Trophoblast cell (in vitro differentiated cells and primary cell): ENCODE results near the gene SAP30L.

Source experiments
- DNase-seq, 2 donors: peaks; one replicate each; pipeline ENCODE4 v3.0.0-alpha.2; 2016
- H2AFZ ChIP-seq: 2 replicates; pipeline ENCODE4 v1.6.1; 2013; ENCODE audit warnings: low read length, moderate library complexity, mild to moderate bottlenecking; ENCODE audit not compliant: insufficient read depth, poor library complexity
- H2AK5ac ChIP-seq: 2 replicates; pipeline ENCODE4 v1.6.1; 2013; ENCODE audit warnings: mild to moderate bottlenecking, low read length
- H2BK120ac ChIP-seq: 2 replicates; pipeline ENCODE4 v1.6.1; 2013; ENCODE audit warnings: low read length, mild to moderate bottlenecking, moderate library complexity; ENCODE audit not compliant: insufficient read depth, poor library complexity
- H2BK12ac ChIP-seq: 2 replicates; pipeline ENCODE4 v1.6.1; 2013; ENCODE audit warnings: mild to moderate bottlenecking, low read length, moderate library complexity
- H2BK5ac ChIP-seq: 2 replicates; pipeline ENCODE4 v1.6.1; 2013; ENCODE audit warnings: low read length, low read depth, moderate library complexity, mild to moderate bottlenecking; ENCODE audit not compliant: poor library complexity
- H3K14ac ChIP-seq: 2 replicates; pipeline ENCODE4 v1.6.1; 2013; ENCODE audit warnings: mild to moderate bottlenecking, low read length
- H3K18ac ChIP-seq: 2 replicates; pipeline ENCODE4 v1.6.1; 2013; ENCODE audit warnings: mild to moderate bottlenecking, low read length
- H3K23ac ChIP-seq: 2 replicates; pipeline ENCODE4 v1.6.1; 2013; ENCODE audit warnings: low read length
- H3K27ac ChIP-seq: 2 replicates; pipeline ENCODE4 v1.5.1; 2013; ENCODE audit warnings: low read depth, mild to moderate bottlenecking, inconsistent platforms, low read length, moderate library complexity
- H3K27me3 ChIP-seq: 2 replicates; pipeline ENCODE4 v1.6.1; 2013; ENCODE audit warnings: inconsistent platforms, mild to moderate bottlenecking, low read length, moderate library complexity; ENCODE audit not compliant: insufficient read depth
- H3K36me3 ChIP-seq, 2 experiments: 1 replicate in 1 of 2; 2 replicates in 1 of 2; pipeline ENCODE4 v1.6.1; 2013; ENCODE audit warnings: low read length in 2 of 2, mild to moderate bottlenecking in 2 of 2, moderate library complexity in 1 of 2; ENCODE audit not compliant: insufficient read depth in 2 of 2, control insufficient read depth in 1 of 2
- H3K4ac ChIP-seq: 2 replicates; pipeline ENCODE4 v1.6.1; 2013; ENCODE audit warnings: low read depth, mild to moderate bottlenecking, low read length, moderate library complexity
- H3K4me1 ChIP-seq, 2 experiments: 1 replicate in 1 of 2; 2 replicates in 1 of 2; pipeline ENCODE4 v1.6.1; 2013; ENCODE audit warnings: low read length in 2 of 2, mild to moderate bottlenecking in 2 of 2, moderate library complexity in 1 of 2; ENCODE audit not compliant: insufficient read depth in 2 of 2, control insufficient read depth in 1 of 2
- H3K4me2 ChIP-seq: 2 replicates; pipeline ENCODE4 v1.6.1; 2013; ENCODE audit warnings: inconsistent platforms, mild to moderate bottlenecking, low read length, moderate library complexity
- H3K4me3 ChIP-seq: 2 replicates; pipeline ENCODE4 v1.5.1; 2013; ENCODE audit warnings: mild to moderate bottlenecking, low read depth, low read length, inconsistent platforms
- H3K79me1 ChIP-seq: one replicate; pipeline ENCODE4 v1.6.1; 2013; ENCODE audit warnings: low read length
- H3K79me2 ChIP-seq: 2 replicates; pipeline ENCODE4 v1.6.1; 2013; ENCODE audit warnings: low read length, mild to moderate bottlenecking; ENCODE audit not compliant: control insufficient read depth, insufficient read depth, poor library complexity
- H3K9ac ChIP-seq: 2 replicates; pipeline ENCODE4 v1.6.1; 2013; ENCODE audit warnings: mild to moderate bottlenecking, low read length
- H3K9me3 ChIP-seq: 2 replicates; pipeline ENCODE4 v1.6.1; 2013; ENCODE audit warnings: low read depth, mild to moderate bottlenecking, control low read depth, inconsistent platforms, low read length; ENCODE audit not compliant: insufficient read depth
- H4K12ac ChIP-seq: 2 replicates; pipeline ENCODE4 v1.6.1; 2013; ENCODE audit warnings: low read depth, mild to moderate bottlenecking, low read length, moderate library complexity
- H4K8ac ChIP-seq: 2 replicates; pipeline ENCODE4 v1.6.1; 2013; ENCODE audit warnings: low read depth, mild to moderate bottlenecking, low read length, moderate library complexity
- H4K91ac ChIP-seq: one replicate; pipeline ENCODE4 v1.6.1; 2013; ENCODE audit warnings: low read depth, mild to moderate bottlenecking, low read length, moderate library complexity
- WGBS: extraction: QIAGEN DNeasy Blood & Tissue Kit; methylation state at CpG from one replicate; pipeline ENCODE4 v1.1.7; 2013; ENCODE audit warnings: missing lambda C conversion rate; ENCODE audit not compliant: insufficient read length, insufficient coverage; ENCODE audit errors: extremely low coverage; 5-methylcytosine and 5-hydroxymethylcytosine counted together

Gene SAP30L

DNA sequence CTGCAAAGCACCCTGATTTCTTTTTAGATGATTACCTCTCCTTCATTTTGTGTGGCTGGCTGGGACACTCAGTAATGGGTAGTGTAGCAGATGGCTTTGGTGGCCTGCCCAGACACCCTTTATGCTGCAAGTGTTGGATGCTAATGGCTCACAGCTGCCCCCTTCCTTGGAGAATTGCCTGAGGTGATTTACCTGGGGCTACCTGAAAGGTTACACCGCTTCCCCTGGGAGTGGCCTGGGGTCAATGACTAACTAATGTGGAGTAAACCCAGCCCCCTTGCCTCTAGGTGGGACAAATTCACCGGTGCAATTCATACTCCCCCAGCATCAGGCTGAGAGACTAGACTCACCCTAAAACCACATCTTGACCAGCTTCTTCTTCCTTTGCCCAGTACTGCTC lies 55.8 kb downstream of the SAP30L start:
- no peak overlapping the region for H3K27ac ChIP-seq
- no peak overlapping the region for H3K4me3 ChIP-seq
- no peaks in the 10 kb centered on the region for H3K36me3 ChIP-seq
- H3K27me3 ChIP-seq: no peaks in the 10 kb centered on the region
- no peak overlapping the region for H3K4me2 ChIP-seq
- H3K9me3 ChIP-seq: no peaks in the 10 kb centered on the region
- H2BK120ac ChIP-seq: no peak overlapping the region
- WGBS: no CpG with 5 or more reads among the region's 2 CpGs
- no peak for DNase-seq
- peaks cover 13 to 20% of the 10 kb centered on the region in 2 experiments for H3K4me1 ChIP-seq
- no peak overlapping the region for H2BK12ac ChIP-seq
- H3K79me2 ChIP-seq: no peaks in the 10 kb centered on the region
- H2AK5ac ChIP-seq: no peak overlapping the region
- no peak overlapping the region for H2BK5ac ChIP-seq
- no peak overlapping the region for H4K12ac ChIP-seq
- H4K91ac ChIP-seq: no peak overlapping the region
- no peak overlapping the region for H3K14ac ChIP-seq
- H4K8ac ChIP-seq: no peak overlapping the region
- peaks cover 14% of the 10 kb centered on the region for H3K79me1 ChIP-seq
- no peak overlapping the region for H3K18ac ChIP-seq
- H3K23ac ChIP-seq: no peak overlapping the region
- H3K4ac ChIP-seq: no peak overlapping the region
- no peak overlapping the region for H3K9ac ChIP-seq
- no peak overlapping the region for H2AFZ ChIP-seq

DNA sequence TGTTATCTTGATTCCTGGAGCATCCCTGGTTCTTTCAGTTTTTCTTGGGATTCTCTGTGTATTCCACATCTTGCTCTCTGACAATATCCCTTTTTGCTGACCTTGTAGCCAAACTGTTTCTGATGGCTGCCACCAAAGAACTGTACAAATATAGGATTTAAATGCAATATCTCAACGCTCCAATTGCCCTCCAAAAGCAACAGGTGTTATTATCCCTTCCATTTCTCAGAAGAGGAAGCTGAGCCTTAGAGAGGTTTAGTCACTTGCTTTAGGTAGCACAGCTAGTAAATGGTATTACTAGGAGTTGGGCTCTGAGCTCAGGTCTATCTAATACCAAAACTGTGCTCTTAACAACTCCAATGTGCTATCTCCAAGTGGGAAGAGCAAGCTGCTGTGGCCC lies 56.4 kb downstream of the SAP30L start:
- Histone ChIP-seq H3K23ac (no peak overlapping the region), H2AK5ac (peak overlapping the region; percentile 50), H3K79me1 (peaks cover 14% of the 10 kb centered on the region), H3K79me2 (no peaks in the 10 kb centered on the region), H3K27me3 (no peaks in the 10 kb centered on the region), H3K18ac (no peak overlapping the region), H3K36me3 (no peaks in the 10 kb centered on the region), H3K4me3 (no peak overlapping the region), H4K91ac (no peak overlapping the region), H3K9me3 (no peaks in the 10 kb centered on the region), H2BK12ac (peak overlapping the region; percentile 26), H4K8ac (no peak overlapping the region), H4K12ac (no peak overlapping the region), H3K14ac (no peak overlapping the region), H3K4me1 (peaks cover 15 to 21% of the 10 kb centered on the region in 2 experiments), H3K27ac (no peak overlapping the region), H2AFZ (no peak overlapping the region), H3K4me2 (no peak overlapping the region), H2BK120ac (no peak overlapping the region), H3K4ac (no peak overlapping the region), H3K9ac (no peak overlapping the region), H2BK5ac (no peak overlapping the region)
- WGBS: no CpG with 5 or more reads among the region's 1 CpG
- DNase-seq: no peak

DNA sequence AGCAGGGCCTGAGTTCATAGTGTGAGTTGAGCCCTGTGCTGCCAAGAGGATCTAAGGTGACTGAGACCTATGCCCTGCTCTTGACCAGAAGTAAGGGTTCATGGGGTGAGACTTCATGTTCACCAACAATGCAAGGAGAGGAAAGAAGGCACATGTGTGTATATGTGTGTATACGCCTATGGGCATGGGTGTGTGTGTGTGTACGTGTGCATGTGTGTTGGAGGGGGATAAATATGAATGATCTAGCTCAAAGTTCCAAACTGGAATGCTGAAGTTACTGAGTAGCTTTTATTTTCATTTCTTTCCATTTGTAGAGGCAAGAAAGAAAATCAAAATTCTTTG lies 57.9 kb downstream of the SAP30L start:
- H2BK5ac ChIP-seq: no peak overlapping the region
- H3K27ac ChIP-seq: no peak overlapping the region
- DNase-seq: no peak
- no peak overlapping the region for H3K14ac ChIP-seq
- H3K4me1 ChIP-seq: peaks cover 15 to 19% of the 10 kb centered on the region in 2 experiments
- H2BK12ac ChIP-seq: peak overlapping the region; percentile 38
- H3K9me3 ChIP-seq: no peaks in the 10 kb centered on the region
- H2AK5ac ChIP-seq: peak overlapping the region; percentile 54
- no peaks in the 10 kb centered on the region for H3K36me3 ChIP-seq
- no peak overlapping the region for H3K4me2 ChIP-seq
- no peak overlapping the region for H4K12ac ChIP-seq
- peak overlapping the region; percentile 15 for H4K91ac ChIP-seq
- no peak overlapping the region for H3K9ac ChIP-seq
- no peak overlapping the region for H3K4me3 ChIP-seq
- no peak overlapping the region for H2BK120ac ChIP-seq
- no peak overlapping the region for H3K23ac ChIP-seq
- no peak overlapping the region for H4K8ac ChIP-seq
- WGBS: no CpG with 5 or more reads among the region's 2 CpGs
- H3K79me2 ChIP-seq: no peaks in the 10 kb centered on the region
- H3K79me1 ChIP-seq: peaks cover 12% of the 10 kb centered on the region
- H3K18ac ChIP-seq: no peak overlapping the region
- H2AFZ ChIP-seq: no peak overlapping the region
- H3K27me3 ChIP-seq: no peaks in the 10 kb centered on the region
- H3K4ac ChIP-seq: no peak overlapping the region

DNA sequence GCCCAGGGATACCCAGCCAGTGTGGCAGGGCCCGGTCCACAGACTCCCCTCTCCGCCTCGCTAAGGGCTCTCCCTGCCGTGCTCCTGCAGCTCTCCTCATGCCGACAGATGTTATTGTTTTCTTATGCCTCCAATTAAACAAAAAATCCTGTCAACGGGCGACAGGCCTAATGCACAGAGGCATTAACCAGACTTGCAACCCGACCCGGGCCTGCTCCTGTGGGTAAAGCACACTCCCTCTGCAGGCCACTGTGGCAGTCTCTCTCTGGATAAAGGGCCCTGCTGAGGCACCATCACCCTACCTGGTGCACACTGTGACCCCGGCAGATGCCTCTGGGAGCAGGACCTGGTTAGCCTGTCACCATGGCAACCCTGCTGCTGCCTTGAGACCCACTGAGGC lies 59.8 kb downstream of the SAP30L start:
- peak overlapping the region; percentile 44 for H4K91ac ChIP-seq
- H3K27me3 ChIP-seq: no peaks in the 10 kb centered on the region
- no peak overlapping the region for H4K12ac ChIP-seq
- peak overlapping the region; percentile 56 for H2BK120ac ChIP-seq
- H2BK5ac ChIP-seq: peak overlapping the region; percentile 54
- H2BK12ac ChIP-seq: peak overlapping the region; percentile 66
- no peak overlapping the region for H2AFZ ChIP-seq
- no CpG with 5 or more reads among the region's 10 CpGs for WGBS
- H3K9ac ChIP-seq: no peak overlapping the region
- H3K23ac ChIP-seq: no peak overlapping the region
- H3K79me1 ChIP-seq: peaks cover 18% of the 10 kb centered on the region
- H3K36me3 ChIP-seq: no peaks in the 10 kb centered on the region
- H3K27ac ChIP-seq: no peak overlapping the region
- H3K14ac ChIP-seq: peak overlapping the region; percentile 5
- peak overlapping the region; percentile 7 for H3K18ac ChIP-seq
- no peak overlapping the region for H3K4ac ChIP-seq
- no peaks in the 10 kb centered on the region for H3K79me2 ChIP-seq
- H4K8ac ChIP-seq: peak overlapping the region; percentile 57
- no peak overlapping the region for H2AK5ac ChIP-seq
- H3K4me1 ChIP-seq: peaks cover 19 to 24% of the 10 kb centered on the region in 2 experiments
- no peak overlapping the region for H3K4me3 ChIP-seq
- H3K4me2 ChIP-seq: no peak overlapping the region
- no peaks in the 10 kb centered on the region for H3K9me3 ChIP-seq
- DNase-seq: no peak
